ENCODE results near the gene TRIM63.

DNA sequence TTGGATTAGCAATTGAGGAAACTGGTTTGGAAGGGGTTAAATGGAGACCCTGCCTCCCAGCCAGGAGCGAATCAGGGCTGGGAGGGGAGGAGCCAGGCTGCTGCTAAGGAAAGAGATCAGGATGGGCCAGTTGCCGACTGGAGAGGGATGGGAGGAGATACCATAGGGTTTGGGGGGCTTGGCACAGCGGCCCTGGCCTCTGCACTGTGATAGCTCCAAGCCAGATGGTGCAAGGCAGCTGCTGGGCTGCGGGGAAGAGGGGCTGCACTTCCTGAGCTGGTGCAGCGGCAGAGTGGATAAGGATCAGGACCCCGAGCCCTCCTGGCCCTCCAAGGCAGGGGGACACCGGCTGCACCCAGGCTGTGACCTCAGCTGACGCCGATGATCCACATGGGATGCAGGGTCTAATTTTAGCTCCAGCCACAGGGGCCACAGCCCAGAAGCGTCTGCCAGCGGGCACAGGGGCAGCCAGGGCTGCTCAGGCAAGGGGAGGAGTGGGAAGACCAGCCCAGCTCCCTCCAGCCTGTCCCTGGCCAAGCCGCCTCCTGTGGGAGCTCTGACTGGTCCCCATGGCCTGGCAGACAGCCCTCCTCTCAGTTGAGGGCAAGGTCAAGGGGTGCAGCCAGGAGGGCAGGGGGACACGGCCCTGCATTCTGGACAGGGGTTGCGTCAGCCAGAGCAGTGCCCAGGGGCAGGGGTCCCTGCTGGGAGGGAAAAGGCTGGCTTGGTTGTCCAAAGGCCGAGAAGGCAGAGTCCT lies 45.6 kb downstream of the TRIM63 start, which contains the start of gene EXTL1:
- TF ChIP-seq CTCF (conservative IDR thresholded peaks at IDR 0.05; ENCODE audit: low read length) (no peak), EZH2phosphoT487 (IDR thresholded peaks at IDR 0.05; ENCODE audit: borderline replicate concordance, low read depth, low read length) (no peak)

All from OCI-LY7 (cell line).